IMR-90 (cell line): Measurements from ENCODE around the gene INPP5A. TPM values are rescaled to one million over a fixed set of nuclear protein-coding genes. Genes with fewer than 3 reads are reported as not detected.

Source experiments
- ATAC-seq: fragments of 200-7000 bp; cut with Tn5 transposase; 2 replicates; pipeline ENCODE4 v1.9.1; 2020; ENCODE audit warnings: low read depth, mild to moderate bottlenecking, moderate library complexity
- BruUV-seq: library from RNA; stranded (reverse); fragments of 400-500 nt; replicated peaks from 2 replicates; lab custom pipeline; 2021; lab: Mats Ljungman, UMichigan
- CTCF ChIA-PET: fragments of 300-600 bp; formaldehyde crosslinking; extraction: SDS; loops from one replicate; lab custom pipeline; 2021; ENCODE audit warnings: antibody characterized with exemption; lab: Yijun Ruan, JAX
- POLR2A ChIA-PET: fragments of 300-600 bp; sonication (Branson Sonifier 250); formaldehyde crosslinking; loops from one replicate; lab custom pipeline; 2022; ENCODE audit warnings: antibody characterized with exemption; ENCODE audit not compliant: unreplicated experiment; lab: Charles Lee
- DNase-seq: peaks from one replicate; pipeline ENCODE4 v3.0.0; 2013
- H2AFZ ChIP-seq: replicated peaks from 2 replicates; pipeline ENCODE3; 2013; ENCODE audit warnings: low read length, mild to moderate bottlenecking; ENCODE audit not compliant: poor library complexity
- H2AK5ac ChIP-seq: 2 replicates; pipeline ENCODE4 v1.6.1; 2013; ENCODE audit warnings: low read depth, low read length, inconsistent platforms
- H2AK9ac ChIP-seq: replicated peaks from 2 replicates; pipeline ENCODE3; 2013; ENCODE audit warnings: mild to moderate bottlenecking, low read depth, low read length, moderate library complexity; ENCODE audit not compliant: poor library complexity
- H2BK120ac ChIP-seq: 2 replicates; pipeline ENCODE4 v1.6.1; 2013; ENCODE audit warnings: low read depth, low read length, inconsistent platforms
- H2BK15ac ChIP-seq: 3 replicates; pipeline ENCODE4 v1.6.1; 2013; ENCODE audit warnings: low read depth, low read length, inconsistent platforms
- H2BK20ac ChIP-seq: 2 replicates; pipeline ENCODE4 v1.6.1; 2013; ENCODE audit warnings: low read depth, mild to moderate bottlenecking, inconsistent platforms, low read length, moderate library complexity
- H2BK5ac ChIP-seq: 2 replicates; pipeline ENCODE4 v1.6.1; 2013; ENCODE audit warnings: mild to moderate bottlenecking, low read depth, low read length, inconsistent platforms; ENCODE audit not compliant: poor library complexity, severe bottlenecking
- H3K14ac ChIP-seq: replicated peaks from 2 replicates; pipeline ENCODE4 v1.6.1; 2013; ENCODE audit warnings: low read depth, low read length, inconsistent platforms
- H3K18ac ChIP-seq: 2 replicates; pipeline ENCODE4 v1.6.1; 2013; ENCODE audit warnings: low read depth, low read length, control low read depth
- H3K23ac ChIP-seq: 2 replicates; pipeline ENCODE4 v1.6.1; 2013; ENCODE audit warnings: low read depth, low read length, inconsistent platforms
- H3K27ac ChIP-seq: 2 replicates; pipeline ENCODE4 v1.5.1; 2013; ENCODE audit warnings: mild to moderate bottlenecking, control low read depth, low read length; ENCODE audit not compliant: insufficient read depth
- H3K27me3 ChIP-seq: 2 replicates; pipeline ENCODE4 v1.6.1; 2013; ENCODE audit warnings: low read length; ENCODE audit not compliant: control insufficient read depth, insufficient read depth
- H3K36me3 ChIP-seq: 2 replicates; pipeline ENCODE4 v1.6.1; 2013; ENCODE audit warnings: low read length, mixed read lengths; ENCODE audit not compliant: control insufficient read depth, insufficient read depth
- H3K4ac ChIP-seq: 2 replicates; pipeline ENCODE4 v1.6.1; 2013; ENCODE audit warnings: low read depth, low read length, inconsistent platforms
- H3K4me1 ChIP-seq: 2 replicates; pipeline ENCODE4 v1.6.1; 2013; ENCODE audit warnings: low read length, mixed read lengths; ENCODE audit not compliant: control insufficient read depth, insufficient read depth
- H3K4me2 ChIP-seq: 2 replicates; pipeline ENCODE4 v1.6.1; 2013; ENCODE audit warnings: low read depth, mild to moderate bottlenecking, control low read depth, low read length, moderate library complexity
- H3K4me3 ChIP-seq: 2 replicates; pipeline ENCODE4 v1.5.1; 2013; ENCODE audit warnings: low read depth, mild to moderate bottlenecking, control low read depth, low read length, moderate library complexity; ENCODE audit not compliant: insufficient read depth
- H3K56ac ChIP-seq: 2 replicates; pipeline ENCODE4 v1.6.1; 2013; ENCODE audit warnings: low read length, inconsistent platforms; ENCODE audit not compliant: insufficient read depth; ENCODE audit errors: extremely low read depth
- H3K79me1 ChIP-seq, 2 experiments: 2 replicates each; pipeline ENCODE4 v1.6.1; 2013; ENCODE audit warnings: low read length in 2 of 2, inconsistent platforms in 1 of 2, low read depth in 1 of 2
- H3K9ac ChIP-seq: 2 replicates; pipeline ENCODE4 v1.6.1; 2013; ENCODE audit warnings: low read depth, low read length, control low read depth
- H3K9me1 ChIP-seq: 2 replicates; pipeline ENCODE4 v1.6.1; 2013; ENCODE audit warnings: low read length, inconsistent platforms; ENCODE audit not compliant: insufficient read depth
- H3K9me3 ChIP-seq: 2 replicates; pipeline ENCODE4 v1.6.1; 2013; ENCODE audit warnings: low read length; ENCODE audit not compliant: control insufficient read depth, insufficient read depth
- H4K20me1 ChIP-seq: 2 replicates; pipeline ENCODE4 v1.6.1; 2013; ENCODE audit warnings: low read length, inconsistent platforms; ENCODE audit not compliant: insufficient read depth
- H4K5ac ChIP-seq: 2 replicates; pipeline ENCODE4 v1.6.1; 2013; ENCODE audit warnings: mild to moderate bottlenecking, low read depth, low read length, control low read depth
- H4K8ac ChIP-seq, 2 experiments: 2 replicates each; pipeline ENCODE4 v1.6.1; 2013; ENCODE audit warnings: low read depth in 2 of 2, low read length in 2 of 2, control low read depth in 1 of 2, inconsistent platforms in 1 of 2
- H4K91ac ChIP-seq: 2 replicates; pipeline ENCODE4 v1.6.1; 2013; ENCODE audit warnings: low read depth, low read length, inconsistent platforms; ENCODE audit not compliant: insufficient read depth
- BHLHE40 ChIP-seq: fragments of 150-350 bp; IDR thresholded peaks from 2 replicates; pipeline ENCODE4 v1.6.1; 2016; ENCODE audit warnings: mild to moderate bottlenecking, low read depth, low read length
- CEBPB ChIP-seq: IDR thresholded peaks from 2 replicates; pipeline ENCODE4 v1.6.1; 2012; ENCODE audit warnings: low read depth, low read length, improper control_type of control experiment
- CTCF ChIP-seq: conservative IDR thresholded peaks from 2 replicates; pipeline ENCODE4 v1.5.1; 2012; ENCODE audit warnings: mild to moderate bottlenecking, low read depth, low read length, improper control_type of control experiment
- ELK1 ChIP-seq: fragments of 150-350 bp; IDR thresholded peaks from 2 replicates; pipeline ENCODE4 v1.6.1; 2016; ENCODE audit warnings: low read depth, mild to moderate bottlenecking, low read length, moderate library complexity, borderline replicate concordance
- FOS ChIP-seq: fragments of 150-350 bp; IDR thresholded peaks from 2 replicates; pipeline ENCODE4 v1.6.1; 2016; ENCODE audit warnings: low read depth, low read length
- MAFK ChIP-seq: IDR thresholded peaks from 2 replicates; pipeline ENCODE4 v1.6.1; 2012; ENCODE audit warnings: low read depth, low read length, improper control_type of control experiment
- MAZ ChIP-seq: IDR thresholded peaks from 2 replicates; pipeline ENCODE4 v1.6.1; 2012; ENCODE audit warnings: low read depth, mild to moderate bottlenecking, low read length, improper control_type of control experiment, moderate library complexity, borderline replicate concordance
- MXI1 ChIP-seq: IDR thresholded peaks from 2 replicates; pipeline ENCODE4 v1.6.1; 2012; ENCODE audit warnings: low read depth, mild to moderate bottlenecking, low read length, moderate library complexity, borderline replicate concordance
- RAD21 ChIP-seq: IDR thresholded peaks from 2 replicates; pipeline ENCODE4 v1.6.1; 2012; ENCODE audit warnings: low read length, improper control_type of control experiment
- RCOR1 ChIP-seq: IDR thresholded peaks from 2 replicates; pipeline ENCODE4 v1.6.1; 2012; ENCODE audit warnings: mild to moderate bottlenecking, low read length, improper control_type of control experiment; ENCODE audit not compliant: insufficient replicate concordance
- RFX5 ChIP-seq: IDR thresholded peaks from 2 replicates; pipeline ENCODE4 v1.8.0; 2012; ENCODE audit warnings: low read depth, mild to moderate bottlenecking, low read length, moderate library complexity
- SMC3 ChIP-seq: fragments of 150-350 bp; IDR thresholded peaks from 2 replicates; pipeline ENCODE4 v1.6.1; 2016; ENCODE audit warnings: low read depth, mild to moderate bottlenecking, antibody characterized with exemption, low read length, moderate library complexity
- USF2 ChIP-seq: fragments of 150-350 bp; IDR thresholded peaks from 2 replicates; pipeline ENCODE4 v1.6.1; 2017; ENCODE audit warnings: mild to moderate bottlenecking, antibody characterized with exemption, low read length, low read depth
- WGBS, 2 experiments: methylation state at CpG; one replicate each; pipeline versions ENCODE4 v1.1.5 to v1.1.7; 2013; ENCODE audit warnings: missing lambda C conversion rate in 2 of 2; ENCODE audit not compliant: insufficient read length in 1 of 2; ENCODE audit errors: extremely low coverage in 2 of 2; 5-methylcytosine and 5-hydroxymethylcytosine counted together
- dilution Hi-C: fragments of 300-500 bp; cut with HindIII; formaldehyde crosslinking; loops from one replicate; pipeline ENCODE4 v1.14.3; 2018; ENCODE audit warnings: low sequenced_read_pairs; ENCODE audit not compliant: unreplicated experiment
- in situ Hi-C: fragments of 300-500 bp; cut with MboI; formaldehyde crosslinking; loops from 3 replicates; pipeline ENCODE4 v1.14.3; 2019; ENCODE audit warnings: low sequenced_read_pairs, inconsistent platforms, mixed read lengths
- intact Hi-C: fragments of 100-400 bp; cut with micrococcal nuclease; formaldehyde crosslinking; loops from 2 replicates; pipeline ENCODE4 v1.10.0; 2022
- polyA plus RNA-seq, 3 experiments: library from polyadenylated mRNA; depleted of rRNA; stranded (reverse); fragments of >200 nt; gene quantifications; 2 replicates each; pipeline ENCODE4 v1.2.3, GENCODE V29; 2012; ENCODE audit warnings: low replicate concordance in 1 of 3
- total RNA-seq: library from RNA; depleted of rRNA; stranded (reverse); fragments of >200 nt; gene quantifications from 2 replicates; pipeline ENCODE4 v1.2.3, GENCODE V29; 2012

Gene INPP5A
- total and polyA plus RNA-seq, 2 of the 4 experiments (the other 2 are of a cell fraction): 21.4 to 36.7 TPM

GRCh38 chr10:132627666-132628531 is 90.3 kb downstream of the INPP5A start:
- H3K4me1 ChIP-seq: peaks cover 22% of the 10 kb centered on the region
- TF ChIP-seq CEBPB: no peak
- no peak for TF ChIP-seq FOS
- no peak for TF ChIP-seq SMC3
- no peak for TF ChIP-seq BHLHE40
- TF ChIP-seq MAFK: no peak
- no peak for TF ChIP-seq CTCF
- TF ChIP-seq RAD21: no peak
- no peak for TF ChIP-seq MXI1
- no peak for TF ChIP-seq USF2
- no peak for TF ChIP-seq ELK1
- no peak for TF ChIP-seq MAZ
- no peak for TF ChIP-seq RFX5
- no peak for TF ChIP-seq RCOR1

More at GRCh38 chr10:132627666-132628531, 90.3 kb downstream of the INPP5A start:
- Histone ChIP-seq H2BK5ac (peak overlapping the region; percentile 28), H3K56ac (0 out of 2 replicates have a peak overlapping the region, but pooled peaks have one; percentile 32), H2AK9ac (peak overlapping the region; percentile 53), H3K4me3 (no peak overlapping the region), H3K27ac (peak overlapping the region; percentile 69; the same call in 1 of the 2 replicates), H4K20me1 (peaks cover 4% of the 10 kb centered on the region), H2AK5ac (peak overlapping the region; percentile 68), H2BK20ac (peak overlapping the region; percentile 27; the same call in 1 of the 2 replicates), H2AFZ (peak overlapping the region; percentile 89), H3K4ac (peak overlapping the region; percentile 84), H3K4me2 (peak overlapping the region; percentile 89), H3K36me3 (no peaks in the 10 kb centered on the region), H3K9me1 (peaks cover 25% of the 10 kb centered on the region), H4K8ac (peak overlapping the region; percentile 86 to 89), H4K91ac (peak overlapping the region; percentile 82; the same call in 1 of the 2 replicates), H3K79me1 (peaks cover 17 to 55% of the 10 kb centered on the region in 2 experiments), H2BK120ac (peak overlapping the region; percentile 68), H2BK15ac (peak overlapping the region; percentile 20; the same call in 1 of the 3 replicates), H3K9me3 (no peaks in the 10 kb centered on the region), H3K14ac (peak overlapping the region; percentile 48), H4K5ac (peak overlapping the region; percentile 93), H3K18ac (peak overlapping the region; percentile 87), H3K27me3 (no peaks in the 10 kb centered on the region), H3K23ac (peak overlapping the region; percentile 51; the same call in 1 of the 2 replicates), H3K9ac (no peak overlapping the region; the same call in 1 of the 2 replicates)
- WGBS, 2 experiments: 34% methylated on average over 5 of the region's 32 CpGs; no CpG with 5 or more reads in 1 of the 2 experiments
- intact Hi-C loops: no loop called here
- POLR2A ChIA-PET: no interaction called here
- no TSS peak for BruUV-seq
- CTCF ChIA-PET: no interaction called here
- in situ Hi-C loops: no loop called here
- dilution Hi-C loops: no loop called here
- ATAC-seq (peak; percentile 69), DNase-seq (peak; percentile 50)
